IMR-90 (cell line): Measurements from ENCODE around the gene KCTD4. TPM values are rescaled to one million over a fixed set of nuclear protein-coding genes. Genes with fewer than 3 reads are reported as not detected.

Source experiments
- ATAC-seq: fragments of 200-7000 bp; cut with Tn5 transposase; 2 replicates; pipeline ENCODE4 v1.9.1; 2020; ENCODE audit warnings: low read depth, mild to moderate bottlenecking, moderate library complexity
- BruUV-seq: library from RNA; stranded (reverse); fragments of 400-500 nt; replicated peaks from 2 replicates; lab custom pipeline; 2021; lab: Mats Ljungman, UMichigan
- CTCF ChIA-PET: fragments of 300-600 bp; formaldehyde crosslinking; extraction: SDS; loops from one replicate; lab custom pipeline; 2021; ENCODE audit warnings: antibody characterized with exemption; lab: Yijun Ruan, JAX
- POLR2A ChIA-PET: fragments of 300-600 bp; sonication (Branson Sonifier 250); formaldehyde crosslinking; loops from one replicate; lab custom pipeline; 2022; ENCODE audit warnings: antibody characterized with exemption; ENCODE audit not compliant: unreplicated experiment; lab: Charles Lee
- DNase-seq: peaks from one replicate; pipeline ENCODE4 v3.0.0; 2013
- H2AFZ ChIP-seq: replicated peaks from 2 replicates; pipeline ENCODE3; 2013; ENCODE audit warnings: low read length, mild to moderate bottlenecking; ENCODE audit not compliant: poor library complexity
- H2AK5ac ChIP-seq: 2 replicates; pipeline ENCODE4 v1.6.1; 2013; ENCODE audit warnings: low read depth, low read length, inconsistent platforms
- H2AK9ac ChIP-seq: replicated peaks from 2 replicates; pipeline ENCODE3; 2013; ENCODE audit warnings: mild to moderate bottlenecking, low read depth, low read length, moderate library complexity; ENCODE audit not compliant: poor library complexity
- H2BK120ac ChIP-seq: 2 replicates; pipeline ENCODE4 v1.6.1; 2013; ENCODE audit warnings: low read depth, low read length, inconsistent platforms
- H2BK15ac ChIP-seq: 3 replicates; pipeline ENCODE4 v1.6.1; 2013; ENCODE audit warnings: low read depth, low read length, inconsistent platforms
- H2BK20ac ChIP-seq: 2 replicates; pipeline ENCODE4 v1.6.1; 2013; ENCODE audit warnings: low read depth, mild to moderate bottlenecking, inconsistent platforms, low read length, moderate library complexity
- H2BK5ac ChIP-seq: 2 replicates; pipeline ENCODE4 v1.6.1; 2013; ENCODE audit warnings: mild to moderate bottlenecking, low read depth, low read length, inconsistent platforms; ENCODE audit not compliant: poor library complexity, severe bottlenecking
- H3K14ac ChIP-seq: replicated peaks from 2 replicates; pipeline ENCODE4 v1.6.1; 2013; ENCODE audit warnings: low read depth, low read length, inconsistent platforms
- H3K18ac ChIP-seq: 2 replicates; pipeline ENCODE4 v1.6.1; 2013; ENCODE audit warnings: low read depth, low read length, control low read depth
- H3K23ac ChIP-seq: 2 replicates; pipeline ENCODE4 v1.6.1; 2013; ENCODE audit warnings: low read depth, low read length, inconsistent platforms
- H3K27ac ChIP-seq: 2 replicates; pipeline ENCODE4 v1.5.1; 2013; ENCODE audit warnings: mild to moderate bottlenecking, control low read depth, low read length; ENCODE audit not compliant: insufficient read depth
- H3K27me3 ChIP-seq: 2 replicates; pipeline ENCODE4 v1.6.1; 2013; ENCODE audit warnings: low read length; ENCODE audit not compliant: control insufficient read depth, insufficient read depth
- H3K36me3 ChIP-seq: 2 replicates; pipeline ENCODE4 v1.6.1; 2013; ENCODE audit warnings: low read length, mixed read lengths; ENCODE audit not compliant: control insufficient read depth, insufficient read depth
- H3K4ac ChIP-seq: 2 replicates; pipeline ENCODE4 v1.6.1; 2013; ENCODE audit warnings: low read depth, low read length, inconsistent platforms
- H3K4me1 ChIP-seq: 2 replicates; pipeline ENCODE4 v1.6.1; 2013; ENCODE audit warnings: low read length, mixed read lengths; ENCODE audit not compliant: control insufficient read depth, insufficient read depth
- H3K4me2 ChIP-seq: 2 replicates; pipeline ENCODE4 v1.6.1; 2013; ENCODE audit warnings: low read depth, mild to moderate bottlenecking, control low read depth, low read length, moderate library complexity
- H3K4me3 ChIP-seq: 2 replicates; pipeline ENCODE4 v1.5.1; 2013; ENCODE audit warnings: low read depth, mild to moderate bottlenecking, control low read depth, low read length, moderate library complexity; ENCODE audit not compliant: insufficient read depth
- H3K56ac ChIP-seq: 2 replicates; pipeline ENCODE4 v1.6.1; 2013; ENCODE audit warnings: low read length, inconsistent platforms; ENCODE audit not compliant: insufficient read depth; ENCODE audit errors: extremely low read depth
- H3K79me1 ChIP-seq, 2 experiments: 2 replicates each; pipeline ENCODE4 v1.6.1; 2013; ENCODE audit warnings: low read length in 2 of 2, inconsistent platforms in 1 of 2, low read depth in 1 of 2
- H3K9ac ChIP-seq: 2 replicates; pipeline ENCODE4 v1.6.1; 2013; ENCODE audit warnings: low read depth, low read length, control low read depth
- H3K9me1 ChIP-seq: 2 replicates; pipeline ENCODE4 v1.6.1; 2013; ENCODE audit warnings: low read length, inconsistent platforms; ENCODE audit not compliant: insufficient read depth
- H3K9me3 ChIP-seq: 2 replicates; pipeline ENCODE4 v1.6.1; 2013; ENCODE audit warnings: low read length; ENCODE audit not compliant: control insufficient read depth, insufficient read depth
- H4K20me1 ChIP-seq: 2 replicates; pipeline ENCODE4 v1.6.1; 2013; ENCODE audit warnings: low read length, inconsistent platforms; ENCODE audit not compliant: insufficient read depth
- H4K5ac ChIP-seq: 2 replicates; pipeline ENCODE4 v1.6.1; 2013; ENCODE audit warnings: mild to moderate bottlenecking, low read depth, low read length, control low read depth
- H4K8ac ChIP-seq, 2 experiments: 2 replicates each; pipeline ENCODE4 v1.6.1; 2013; ENCODE audit warnings: low read depth in 2 of 2, low read length in 2 of 2, control low read depth in 1 of 2, inconsistent platforms in 1 of 2
- H4K91ac ChIP-seq: 2 replicates; pipeline ENCODE4 v1.6.1; 2013; ENCODE audit warnings: low read depth, low read length, inconsistent platforms; ENCODE audit not compliant: insufficient read depth
- CEBPB ChIP-seq: IDR thresholded peaks from 2 replicates; pipeline ENCODE4 v1.6.1; 2012; ENCODE audit warnings: low read depth, low read length, improper control_type of control experiment
- WGBS, 2 experiments: methylation state at CpG; one replicate each; pipeline versions ENCODE4 v1.1.5 to v1.1.7; 2013; ENCODE audit warnings: missing lambda C conversion rate in 2 of 2; ENCODE audit not compliant: insufficient read length in 1 of 2; ENCODE audit errors: extremely low coverage in 2 of 2; 5-methylcytosine and 5-hydroxymethylcytosine counted together
- dilution Hi-C: fragments of 300-500 bp; cut with HindIII; formaldehyde crosslinking; loops from one replicate; pipeline ENCODE4 v1.14.3; 2018; ENCODE audit warnings: low sequenced_read_pairs; ENCODE audit not compliant: unreplicated experiment
- in situ Hi-C: fragments of 300-500 bp; cut with MboI; formaldehyde crosslinking; loops from 3 replicates; pipeline ENCODE4 v1.14.3; 2019; ENCODE audit warnings: low sequenced_read_pairs, inconsistent platforms, mixed read lengths
- intact Hi-C: fragments of 100-400 bp; cut with micrococcal nuclease; formaldehyde crosslinking; loops from 2 replicates; pipeline ENCODE4 v1.10.0; 2022
- polyA plus RNA-seq, 3 experiments: library from polyadenylated mRNA; depleted of rRNA; stranded (reverse); fragments of >200 nt; gene quantifications; 2 replicates each; pipeline ENCODE4 v1.2.3, GENCODE V29; 2012; ENCODE audit warnings: low replicate concordance in 1 of 3
- total RNA-seq: library from RNA; depleted of rRNA; stranded (reverse); fragments of >200 nt; gene quantifications from 2 replicates; pipeline ENCODE4 v1.2.3, GENCODE V29; 2012

The KCTD4 gene
- total and polyA plus RNA-seq, 2 of the 4 experiments (the other 2 are of a cell fraction) = 0.53 to 0.72 TPM

- Histone ChIP-seq H3K4me3 (no peak overlapping the region), H3K27ac (no peak overlapping the region)
- ATAC-seq = no peak
Observed at GRCh38 chr13:45219123-45219891, 18.5 kb upstream of the KCTD4 start.

More at GRCh38 chr13:45219123-45219891, 18.5 kb upstream of the KCTD4 start:
- Histone ChIP-seq H3K18ac (no peak overlapping the region), H2AFZ (no peak overlapping the region), H3K4me1 (peaks cover 2% of the 10 kb centered on the region; the same call in 1 of the 2 replicates), H2BK5ac (no peak overlapping the region), H3K36me3 (peaks cover 2% of the 10 kb centered on the region), H4K8ac (peak overlapping the region in 1 of 2 experiments; percentile 14; a peak in 1 of 4 replicates), H2AK5ac (no peak overlapping the region), H3K4me2 (no peak overlapping the region; the same call in 1 of the 2 replicates), H3K23ac (no peak overlapping the region), H4K91ac (no peak overlapping the region), H2BK20ac (no peak overlapping the region), H4K5ac (no peak overlapping the region; the same call in 1 of the 2 replicates), H3K9me3 (no peaks in the 10 kb centered on the region), H2AK9ac (no peak overlapping the region), H3K9ac (no peak overlapping the region), H3K27me3 (no peaks in the 10 kb centered on the region), H2BK15ac (no peak overlapping the region), H3K9me1 (0 out of 2 replicates have a peak, but pooled peaks cover 2% of the 10 kb centered on the region), H3K56ac (no peak overlapping the region), H2BK120ac (no peak overlapping the region), H3K4ac (no peak overlapping the region), H4K20me1 (no peaks in the 10 kb centered on the region), H3K79me1 (peaks cover 29 to 37% of the 10 kb centered on the region in 2 experiments), H3K14ac (no peak overlapping the region)
- ChIA-PET POLR2A (no interaction called here), CTCF (interaction anchor here (0.6 kb wide), 2 partner anchors 11 to 121 kb away, joined by 3 read pairs; no protein-coding TSS in a partner anchor)
- in situ Hi-C loops = no loop called here
- dilution Hi-C loops = no loop called here
- no peak for DNase-seq
- TF ChIP-seq CEBPB = no peak
- intact Hi-C loops = no loop called here
- WGBS, 2 experiments = no CpG with 5 or more reads among the region's 5 CpGs
- BruUV-seq = no TSS peak
